ENCODE measurements around the gene TIPRL.

DNA sequence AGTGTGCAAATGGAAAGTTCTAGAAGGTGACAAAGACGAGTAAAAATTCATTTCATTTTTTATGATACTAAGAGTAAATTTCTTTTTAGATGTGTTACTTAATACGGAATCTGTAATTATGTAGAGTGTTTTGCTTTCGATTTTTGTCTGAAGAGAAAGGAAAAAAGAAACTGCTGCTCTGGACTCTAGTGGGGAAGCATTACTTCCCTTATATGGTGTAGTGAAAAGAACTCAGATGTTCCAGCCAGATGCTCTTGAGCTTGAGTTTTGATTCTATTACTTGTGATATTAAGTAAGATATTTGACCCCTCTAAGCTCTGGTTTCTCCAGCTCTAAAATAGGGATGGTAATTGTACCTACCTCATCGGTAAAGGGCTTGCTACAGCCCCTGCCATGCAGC, 29.8 kb upstream of the TIPRL start:
- TF ChIP-seq, protein P1, sequence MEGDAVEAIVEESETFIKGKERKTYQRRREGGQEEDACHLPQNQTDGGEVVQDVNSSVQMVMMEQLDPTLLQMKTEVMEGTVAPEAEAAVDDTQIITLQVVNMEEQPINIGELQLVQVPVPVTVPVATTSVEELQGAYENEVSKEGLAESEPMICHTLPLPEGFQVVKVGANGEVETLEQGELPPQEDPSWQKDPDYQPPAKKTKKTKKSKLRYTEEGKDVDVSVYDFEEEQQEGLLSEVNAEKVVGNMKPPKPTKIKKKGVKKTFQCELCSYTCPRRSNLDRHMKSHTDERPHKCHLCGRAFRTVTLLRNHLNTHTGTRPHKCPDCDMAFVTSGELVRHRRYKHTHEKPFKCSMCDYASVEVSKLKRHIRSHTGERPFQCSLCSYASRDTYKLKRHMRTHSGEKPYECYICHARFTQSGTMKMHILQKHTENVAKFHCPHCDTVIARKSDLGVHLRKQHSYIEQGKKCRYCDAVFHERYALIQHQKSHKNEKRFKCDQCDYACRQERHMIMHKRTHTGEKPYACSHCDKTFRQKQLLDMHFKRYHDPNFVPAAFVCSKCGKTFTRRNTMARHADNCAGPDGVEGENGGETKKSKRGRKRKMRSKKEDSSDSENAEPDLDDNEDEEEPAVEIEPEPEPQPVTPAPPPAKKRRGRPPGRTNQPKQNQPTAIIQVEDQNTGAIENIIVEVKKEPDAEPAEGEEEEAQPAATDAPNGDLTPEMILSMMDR (IDR thresholded peaks at IDR 0.05), result no peak
- no peak for TF ChIP-seq POLR2A (IDR thresholded peaks at IDR 0.05)
